GM19239 (cell line): ENCODE results near the gene SLC44A5.
"Not testable (repeated sequence)": the region's sequence is repeated elsewhere in the genome, so short reads cannot be mapped to it uniquely, and the experiment has no call there.

ENCODE experiments used
- DNase-seq: peaks from one replicate; pipeline ENCODE4 v3.0.0; 2011; ENCODE audit warnings: low spot score; ENCODE audit not compliant: insufficient read length
- FAIRE-seq: peaks from 2 replicates; lab custom pipeline; 2011; peaks lifted over from hg19 to GRCh38; lab: Jason Lieb, UNC

The SLC44A5 gene

GRCh38 chr1:75472089-75472970, 138.6 kb downstream of the SLC44A5 start:
- no peak for FAIRE-seq

GRCh38 chr1:75471252-75471651, 139.7 kb downstream of the SLC44A5 start:
- no peak for FAIRE-seq
- no peak for DNase-seq

More at GRCh38 chr1:75472089-75472970, 138.6 kb downstream of the SLC44A5 start:
- DNase-seq, result no peak

- FAIRE-seq (no peak), DNase-seq (no peak)
These were observed 140.5 kb downstream of the SLC44A5 start for GRCh38 chr1:75470448-75470847.

- FAIRE-seq (no peak), DNase-seq (no peak)
These were observed 141.2 kb downstream of the SLC44A5 start for GRCh38 chr1:75469586-75470173.

GRCh38 chr1:75461808-75462325, 149.0 kb downstream of the SLC44A5 start:
- DNase-seq (no peak), FAIRE-seq (no peak)

GRCh38 chr1:75449998-75450397, 160.9 kb downstream of the SLC44A5 start:
- DNase-seq, result no peak
- FAIRE-seq, result no peak

- DNase-seq (no peak), FAIRE-seq (no peak)
These were observed 166.7 kb downstream of the SLC44A5 start for GRCh38 chr1:75444220-75444619.

GRCh38 chr1:75440274-75440673, 170.6 kb downstream of the SLC44A5 start:
- DNase-seq, result no peak
- no peak for FAIRE-seq

GRCh38 chr1:75438355-75438754, 172.6 kb downstream of the SLC44A5 start:
- FAIRE-seq (no peak), DNase-seq (no peak)

GRCh38 chr1:75431843-75432242, 179.1 kb downstream of the SLC44A5 start:
- no peak for FAIRE-seq
- no peak for DNase-seq

- no peak for FAIRE-seq
- no peak for DNase-seq
These were observed 180.4 kb downstream of the SLC44A5 start for GRCh38 chr1:75430526-75430925.

GRCh38 chr1:75426688-75427087, 184.2 kb downstream of the SLC44A5 start:
- FAIRE-seq, result no peak
- DNase-seq, result no peak

GRCh38 chr1:75425001-75425650, 185.8 kb downstream of the SLC44A5 start:
- FAIRE-seq, result no peak
- DNase-seq, result no peak

GRCh38 chr1:75423616-75424015, 187.3 kb downstream of the SLC44A5 start:
- DNase-seq, result no peak
- FAIRE-seq, result no peak

GRCh38 chr1:75423136-75423535, 187.8 kb downstream of the SLC44A5 start:
- FAIRE-seq, result no peak

GRCh38 chr1:75421371-75421770, 189.5 kb downstream of the SLC44A5 start:
- FAIRE-seq (no peak), DNase-seq (no peak)

More at GRCh38 chr1:75423136-75423535, 187.8 kb downstream of the SLC44A5 start:
- no peak for DNase-seq

GRCh38 chr1:75415187-75415586, 195.7 kb downstream of the SLC44A5 start:
- FAIRE-seq, result no peak
- DNase-seq, result no peak

- FAIRE-seq, result no peak
These were observed 198.3 kb downstream of the SLC44A5 start for GRCh38 chr1:75412616-75413015.

GRCh38 chr1:75404681-75405080, 206.2 kb downstream of the SLC44A5 start:
- not testable (repeated sequence) for FAIRE-seq, DNase-seq

More at GRCh38 chr1:75412616-75413015, 198.3 kb downstream of the SLC44A5 start:
- DNase-seq, result no peak

GRCh38 chr1:75403147-75403646, 207.7 kb downstream of the SLC44A5 start:
- DNase-seq, result not testable (repeated sequence)

More at GRCh38 chr1:75403147-75403646, 207.7 kb downstream of the SLC44A5 start:
- FAIRE-seq, result not testable (repeated sequence)
